CD8-positive, alpha-beta memory T cell (primary cell): ENCODE data around the gene KPNA2. TPM values are rescaled to one million over a fixed set of nuclear protein-coding genes. Genes with fewer than 3 reads are reported as not detected.
"Not testable (repeated sequence)": the region's sequence is repeated elsewhere in the genome, so short reads cannot be mapped to it uniquely, and the experiment has no call there.

Source experiments
- CTCF ChIA-PET: fragments of 350-600 bp; sonication (Branson Sonifier 250); formaldehyde crosslinking; loops from one replicate; lab custom pipeline; 2021; ENCODE audit warnings: antibody characterized with exemption; lab: Charles Lee
- POLR2A ChIA-PET: fragments of 350-600 bp; sonication (Branson Sonifier 250); formaldehyde crosslinking; loops from one replicate; lab custom pipeline; 2021; ENCODE audit warnings: antibody characterized with exemption; lab: Charles Lee
- DNase-seq, 5 donors: peaks; one replicate each; pipeline versions ENCODE4 v3.0.0 to v3.0.0-alpha.2; 2020 to 2022; ENCODE audit warnings: mixed read lengths in 1 of 5
- H3K27ac ChIP-seq: one replicate; pipeline ENCODE4 v1.7.0; 2013; ENCODE audit warnings: low read depth, mild to moderate bottlenecking, low read length, moderate library complexity
- H3K27me3 ChIP-seq: 2 replicates; pipeline ENCODE4 v1.7.0; 2013; ENCODE audit warnings: low read length, mild to moderate bottlenecking; ENCODE audit not compliant: insufficient read depth, poor library complexity, severe bottlenecking
- H3K36me3 ChIP-seq: 2 replicates; pipeline ENCODE4 v1.7.0; 2013; ENCODE audit warnings: mild to moderate bottlenecking, low read length, moderate library complexity; ENCODE audit not compliant: insufficient read depth
- H3K4me1 ChIP-seq: 2 replicates; pipeline ENCODE4 v1.7.0; 2013; ENCODE audit warnings: mild to moderate bottlenecking, low read length, moderate library complexity; ENCODE audit not compliant: insufficient read depth
- H3K4me3 ChIP-seq: 2 replicates; pipeline ENCODE4 v1.7.0; 2013; ENCODE audit warnings: mild to moderate bottlenecking, low read length
- H3K9me3 ChIP-seq: 2 replicates; pipeline ENCODE4 v1.7.0; 2013; ENCODE audit warnings: mild to moderate bottlenecking, low read length
- H3K27ac Mint-ChIP-seq, 8 donors: one replicate each; pipeline ENCODE4 v1.8.0; 2020 to 2021; ENCODE audit warnings: mixed read lengths in 8 of 8, mild to moderate bottlenecking in 6 of 8, inconsistent platforms in 3 of 8, moderate library complexity in 3 of 8
- H3K27me3 Mint-ChIP-seq, 2 donors: one replicate each; pipeline ENCODE4 v1.8.0; 2020 to 2021; ENCODE audit warnings: mixed read lengths in 2 of 2, mild to moderate bottlenecking in 1 of 2, moderate library complexity in 1 of 2
- H3K36me3 Mint-ChIP-seq, 3 donors: one replicate each; pipeline ENCODE4 v1.8.0; 2020 to 2021; ENCODE audit warnings: mixed read lengths in 3 of 3, inconsistent platforms in 1 of 3, mild to moderate bottlenecking in 1 of 3
- H3K4me1 Mint-ChIP-seq, 3 donors: one replicate each; pipeline ENCODE4 v1.8.0; 2020 to 2021; ENCODE audit warnings: mixed read lengths in 3 of 3, inconsistent platforms in 1 of 3, mild to moderate bottlenecking in 1 of 3
- H3K4me3 Mint-ChIP-seq, 7 donors: one replicate each; pipeline ENCODE4 v1.8.0; 2020 to 2021; ENCODE audit warnings: mixed read lengths in 7 of 7, mild to moderate bottlenecking in 6 of 7, moderate library complexity in 4 of 7, inconsistent platforms in 2 of 7
- H3K9me3 Mint-ChIP-seq, 5 donors: one replicate each; pipeline ENCODE4 v1.8.0; 2020 to 2022; ENCODE audit warnings: mixed read lengths in 5 of 5, mild to moderate bottlenecking in 3 of 5, moderate library complexity in 2 of 5, inconsistent platforms in 1 of 5
- polyA plus RNA-seq: library from polyadenylated mRNA; unstranded; fragments of 300-500 nt; fragmentation: Illumina TruSeq; gene quantifications from one replicate; pipeline ENCODE4 v1.2.3, GENCODE V29; 2021
- total RNA-seq, 2 experiments: library from RNA; stranded (reverse); gene quantifications; one replicate each; pipeline ENCODE4 v1.2.3, GENCODE V29; 2021

Gene KPNA2
- total and polyA plus RNA-seq, 3 experiments from 2014 or later, result 24.3 to 223 (median 213) TPM

DNA sequence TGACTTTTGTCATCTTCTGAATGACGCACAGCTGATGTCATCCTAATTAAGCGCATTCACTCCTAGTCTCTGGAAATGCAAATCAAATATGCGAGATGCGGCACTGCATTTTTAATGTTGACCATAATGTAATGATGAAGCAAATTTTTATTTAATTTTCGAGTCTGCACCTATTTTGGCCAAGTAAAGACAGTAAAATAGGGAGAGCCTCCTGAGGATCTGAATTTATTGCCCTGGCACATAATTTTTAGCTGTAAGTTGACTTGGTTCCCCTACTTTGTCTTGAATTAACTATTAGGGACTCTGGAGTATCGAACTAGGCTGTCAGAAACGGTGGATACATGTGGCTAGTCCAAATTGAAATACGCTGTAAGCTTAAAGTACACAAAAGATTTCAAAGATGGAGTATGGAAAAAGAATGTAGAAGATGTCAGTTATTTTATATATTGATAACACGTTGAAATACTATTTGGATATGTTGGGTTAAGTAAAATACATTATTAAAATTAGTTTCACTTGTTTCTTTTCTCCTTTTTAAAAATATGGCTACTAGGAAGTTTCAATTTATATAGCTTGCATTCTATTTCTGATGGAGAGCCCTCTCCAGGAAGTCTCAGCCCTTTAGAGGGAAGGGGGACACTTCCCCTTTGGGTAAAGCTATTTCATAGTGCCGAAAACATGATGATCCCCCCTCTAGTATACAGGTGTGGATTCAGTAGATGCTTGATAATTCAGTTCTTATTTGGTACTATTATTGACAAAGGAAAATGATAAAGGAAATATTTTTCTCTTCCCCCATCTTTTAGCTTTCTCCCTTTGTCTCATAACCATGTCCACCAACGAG is 991 bp downstream of the KPNA2 start:
- peaks cover 7% of the 10 kb centered on the region for H3K36me3 ChIP-seq
- peaks cover 10 to 19% (median 18%) of the 10 kb centered on the region in 3 donors for H3K4me1 Mint-ChIP-seq
- no peaks in the 10 kb centered on the region for H3K9me3 Mint-ChIP-seq
- H3K27ac ChIP-seq, result peak overlapping the region; percentile 89
- H3K4me1 ChIP-seq, result peaks cover 9% of the 10 kb centered on the region
- H3K27me3 ChIP-seq, result no peaks in the 10 kb centered on the region
- H3K27ac Mint-ChIP-seq, result peak overlapping the region; percentile 91 to 98 (median 94)
- POLR2A ChIA-PET, result interaction anchor here (0.6 kb wide), 1 partner anchor 49 kb away, joined by 3 read pairs; no protein-coding TSS in a partner anchor
- no peaks in the 10 kb centered on the region for H3K9me3 ChIP-seq
- H3K27me3 Mint-ChIP-seq, result peaks cover 0 to 5% of the 10 kb centered on the region in 2 donors
- CTCF ChIA-PET, result interaction anchor here (1.8 kb wide), 1 partner anchor 17 kb away, joined by 13 read pairs; no protein-coding TSS in a partner anchor
- DNase-seq, result no peak
- peak overlapping the region; percentile 88 to 97 (median 94) for H3K4me3 Mint-ChIP-seq
- peak overlapping the region; percentile 94 for H3K4me3 ChIP-seq
- H3K36me3 Mint-ChIP-seq, result peaks cover 0 to 34% (median 3%) of the 10 kb centered on the region in 3 donors

DNA sequence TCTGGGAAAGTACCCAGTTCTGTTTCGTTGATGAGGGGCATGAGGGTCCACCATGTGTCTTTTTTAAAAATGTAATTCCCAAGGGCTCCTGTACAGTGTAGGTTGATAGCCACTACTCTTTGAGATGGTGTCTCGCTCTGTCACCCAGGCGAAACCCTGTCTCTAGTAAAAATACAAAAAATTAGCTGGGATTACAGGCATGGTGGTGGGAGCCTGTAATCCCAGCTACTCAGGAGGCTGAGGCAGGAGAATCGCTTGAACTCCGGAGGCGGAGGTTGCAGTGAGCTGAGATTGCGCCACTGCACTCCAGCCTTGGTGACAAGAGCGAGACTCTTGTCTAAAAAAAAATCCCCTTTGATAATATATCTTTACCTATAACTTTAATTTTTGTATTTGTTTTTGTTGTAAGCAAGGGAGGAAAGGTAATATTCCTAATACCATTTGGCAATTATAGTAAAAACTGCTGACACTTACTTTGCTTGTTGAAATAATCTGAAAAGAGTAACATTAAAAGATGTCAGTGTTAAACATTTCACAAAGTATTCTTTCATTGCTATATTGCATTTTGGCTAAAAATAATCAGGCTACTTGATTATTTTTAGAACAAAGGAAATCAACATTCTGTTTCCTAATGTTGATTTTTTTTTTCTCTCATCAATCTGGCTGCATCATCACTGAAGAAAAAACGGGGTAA is 11.8 kb downstream of the KPNA2 start:
- ChIA-PET CTCF (no interaction called here), POLR2A (no interaction called here)
- H3K4me1 ChIP-seq, result no peaks in the 10 kb centered on the region
- H3K27ac ChIP-seq, result no peak overlapping the region
- Mint-ChIP-seq H3K9me3 (no peaks in the 10 kb centered on the region), H3K27me3 (no peaks in the 10 kb centered on the region), H3K4me1 (no peaks in the 10 kb centered on the region), H3K36me3 (peaks cover 11 to 46% (median 22%) of the 10 kb centered on the region in 3 donors), H3K27ac (no peak overlapping the region), H3K4me3 (no peak overlapping the region)
- H3K36me3 ChIP-seq, result peaks cover 15% of the 10 kb centered on the region
- H3K4me3 ChIP-seq, result no peak overlapping the region
- no peak for DNase-seq
- no peaks in the 10 kb centered on the region for H3K9me3 ChIP-seq
- H3K27me3 ChIP-seq, result no peaks in the 10 kb centered on the region

DNA sequence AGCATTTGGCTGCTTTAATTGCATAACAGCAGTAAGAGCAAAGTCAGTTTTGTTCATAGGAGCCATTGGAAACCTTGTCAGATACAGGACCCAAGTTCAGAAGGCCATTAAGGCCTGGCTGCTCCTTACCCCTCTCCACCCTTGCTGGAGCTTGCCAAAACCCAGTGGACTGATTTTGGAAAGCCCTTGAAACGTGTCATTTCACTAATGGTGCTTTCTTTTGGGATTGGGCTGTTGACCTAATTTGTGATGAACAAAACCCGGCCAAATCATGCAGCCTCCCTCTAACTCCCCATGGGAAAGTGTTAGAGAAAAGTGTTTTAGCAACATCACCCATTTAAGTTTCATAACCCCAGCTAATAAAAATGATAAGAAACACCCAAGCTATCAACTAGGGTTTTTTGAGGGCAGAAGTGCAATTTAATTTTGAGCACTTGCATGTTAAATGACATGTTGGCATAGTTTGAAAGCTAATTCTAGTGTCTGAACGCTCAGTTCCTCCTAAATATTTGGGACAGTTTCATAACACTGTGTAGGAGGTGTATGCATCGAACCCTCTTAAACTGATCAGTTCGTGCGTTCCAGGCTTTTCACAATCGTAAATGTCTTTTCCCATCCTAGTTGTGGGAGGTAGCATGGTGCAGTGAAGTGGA is 12.5 kb downstream of the KPNA2 start:
- H3K4me3 ChIP-seq, H3K4me1 Mint-ChIP-seq, H3K27ac ChIP-seq, H3K27me3 Mint-ChIP-seq, DNase-seq, POLR2A ChIA-PET, H3K9me3 Mint-ChIP-seq, H3K4me3 Mint-ChIP-seq, H3K4me1 ChIP-seq, H3K27me3 ChIP-seq, H3K9me3 ChIP-seq, CTCF ChIA-PET: not testable (repeated sequence)
- peaks cover 11 to 40% (median 19%) of the 10 kb centered on the region in 3 donors for H3K36me3 Mint-ChIP-seq
- peak overlapping the region in 1 of 8 donors; percentile 65 for H3K27ac Mint-ChIP-seq
- peaks cover 13% of the 10 kb centered on the region for H3K36me3 ChIP-seq

DNA sequence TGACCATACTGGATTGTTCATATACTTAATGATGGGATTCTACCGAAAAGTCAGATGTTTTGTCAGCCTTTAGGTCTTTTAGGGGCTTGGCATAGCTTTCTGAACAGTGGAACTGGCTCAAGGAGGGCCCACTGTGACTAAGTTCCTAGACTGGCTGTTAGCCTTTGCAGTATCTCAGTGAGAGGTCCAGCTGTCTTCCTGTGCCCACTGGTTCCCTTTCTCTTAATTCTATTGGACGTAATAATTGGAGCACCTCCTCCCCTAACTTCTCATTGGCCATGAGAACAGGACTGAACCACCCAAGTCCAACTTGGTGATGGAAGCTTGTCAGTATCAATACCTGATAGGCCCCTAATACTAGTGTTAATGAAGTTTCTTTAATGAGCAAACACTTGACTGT is 13.5 kb downstream of the KPNA2 start:
- Histone ChIP-seq H3K27me3 (no peaks in the 10 kb centered on the region), H3K27ac (no peak overlapping the region), H3K4me1 (no peaks in the 10 kb centered on the region), H3K36me3 (peaks cover 13% of the 10 kb centered on the region), H3K4me3 (no peak overlapping the region), H3K9me3 (no peaks in the 10 kb centered on the region)
- Mint-ChIP-seq H3K9me3 (no peaks in the 10 kb centered on the region), H3K4me3 (no peak overlapping the region), H3K4me1 (no peaks in the 10 kb centered on the region), H3K27me3 (no peaks in the 10 kb centered on the region), H3K27ac (no peak overlapping the region), H3K36me3 (peaks cover 8 to 30% (median 12%) of the 10 kb centered on the region in 3 donors)
- DNase-seq, result no peak
- CTCF ChIA-PET, result no interaction called here
- POLR2A ChIA-PET, result no interaction called here

DNA sequence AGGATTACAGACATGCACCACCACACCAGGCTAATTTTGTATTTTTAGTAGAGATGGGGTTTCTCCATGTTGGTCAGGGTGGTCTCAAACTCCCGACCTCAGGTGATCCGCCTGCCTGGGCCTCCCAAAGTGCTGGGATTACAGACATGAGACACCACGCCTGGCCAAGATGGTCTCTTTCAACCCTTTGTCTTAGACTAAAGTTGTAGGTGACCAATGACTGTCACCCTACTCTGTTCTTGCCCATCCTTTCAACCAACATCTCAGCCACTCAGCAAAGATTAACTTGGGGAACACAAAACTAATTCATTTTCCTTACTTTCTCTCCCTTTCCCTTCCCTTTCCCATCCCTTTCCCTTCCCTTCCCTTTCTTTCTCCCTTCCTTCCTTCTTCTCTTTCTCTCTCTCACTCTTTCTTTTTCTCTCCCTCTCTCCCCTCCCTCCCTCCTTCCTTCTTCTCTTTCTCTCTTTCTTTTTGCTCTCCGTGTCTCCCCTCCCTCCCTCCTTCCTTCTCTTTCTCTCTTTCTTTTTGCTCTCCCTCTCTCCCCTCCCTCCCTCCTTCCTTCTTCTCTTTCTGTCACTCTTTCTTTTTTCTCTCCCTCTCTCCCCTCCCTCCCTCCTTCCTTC is 14.4 kb downstream of the KPNA2 start:
- H3K9me3 ChIP-seq, H3K9me3 Mint-ChIP-seq, H3K27me3 Mint-ChIP-seq, H3K4me1 ChIP-seq, H3K36me3 ChIP-seq, H3K4me1 Mint-ChIP-seq, H3K4me3 Mint-ChIP-seq, H3K4me3 ChIP-seq, POLR2A ChIA-PET, H3K27me3 ChIP-seq, CTCF ChIA-PET, H3K27ac ChIP-seq: not testable (repeated sequence)
- Mint-ChIP-seq H3K27ac (peak overlapping the region in 1 of 8 donors; percentile 30), H3K36me3 (peaks cover 8 to 21% (median 8%) of the 10 kb centered on the region in 3 donors)
- DNase-seq, result peak in 1 of 5 donors; percentile 4

DNA sequence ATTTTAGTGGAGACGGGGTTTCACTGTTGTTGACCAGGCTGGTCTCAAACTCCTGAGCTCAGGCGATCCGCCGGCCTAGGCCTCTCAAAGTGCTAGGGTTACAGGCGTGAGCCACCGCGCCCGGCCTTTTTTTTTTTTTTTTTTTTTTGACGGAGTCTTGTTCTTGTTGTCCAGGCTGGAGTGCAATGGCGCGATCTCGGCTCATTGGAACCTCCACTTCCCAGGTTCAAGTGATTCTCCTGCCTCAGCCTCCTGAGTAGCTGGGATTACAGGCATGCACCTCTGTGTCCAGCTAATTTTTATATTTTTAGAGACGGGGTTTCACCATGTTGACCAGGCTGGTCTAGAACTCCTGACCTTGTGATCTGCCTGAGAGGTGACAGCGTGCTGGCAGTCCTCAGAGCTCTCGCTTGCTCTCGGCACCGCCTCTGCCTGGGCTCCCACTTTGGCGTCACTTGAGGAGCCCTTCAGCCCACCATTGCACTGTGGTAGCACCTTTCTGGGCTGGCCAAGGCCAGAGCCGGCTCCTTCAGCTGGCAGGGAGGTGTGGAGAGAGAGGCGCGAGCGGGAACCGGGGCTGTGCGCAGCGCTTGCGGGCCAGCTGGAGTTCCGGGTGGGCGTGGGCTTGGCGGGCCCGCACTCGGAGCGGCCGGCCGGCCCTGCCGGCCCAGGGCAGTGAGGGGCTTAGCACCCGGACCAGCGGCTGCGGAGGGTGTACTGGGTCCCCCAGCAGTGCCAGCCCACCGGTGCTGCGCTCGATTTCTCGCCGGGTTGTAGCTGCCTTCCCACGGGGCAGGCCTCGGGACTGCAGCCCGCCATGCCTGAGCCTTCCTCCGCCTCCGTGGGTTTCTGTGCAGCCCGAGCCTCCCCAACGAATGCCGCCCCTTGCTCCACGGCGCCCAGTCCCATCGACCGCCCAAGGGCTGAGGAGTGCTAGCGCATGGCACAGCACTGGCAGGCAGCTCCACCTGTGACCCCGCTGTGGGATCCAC is 16.1 kb downstream of the KPNA2 start:
- POLR2A ChIA-PET, H3K27ac ChIP-seq, H3K9me3 ChIP-seq, H3K27me3 ChIP-seq, H3K36me3 ChIP-seq, H3K4me1 Mint-ChIP-seq, H3K27ac Mint-ChIP-seq, H3K27me3 Mint-ChIP-seq, H3K4me1 ChIP-seq, H3K4me3 Mint-ChIP-seq, H3K36me3 Mint-ChIP-seq, CTCF ChIA-PET, H3K4me3 ChIP-seq, H3K9me3 Mint-ChIP-seq: not testable (repeated sequence)
- peak in 1 of 5 donors; percentile 41 for DNase-seq

DNA sequence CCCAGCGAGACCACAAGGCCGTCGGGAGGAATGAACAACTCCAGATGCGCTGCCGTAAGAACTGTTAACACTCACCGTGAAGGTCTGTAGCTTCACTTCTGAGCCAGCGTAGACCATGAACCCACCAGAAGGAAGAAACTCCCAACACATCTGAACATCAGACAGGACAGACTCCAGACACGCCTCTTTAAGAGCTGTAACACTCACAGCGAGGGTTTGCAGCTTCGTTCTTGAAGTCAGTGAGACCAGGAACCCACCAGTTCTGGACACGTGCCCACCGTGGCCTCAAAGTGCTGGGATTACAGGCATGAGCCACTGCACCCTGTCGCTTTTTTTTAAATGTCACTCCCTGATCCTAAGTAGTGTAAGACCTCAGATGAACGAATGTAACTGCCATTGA is 17.3 kb downstream of the KPNA2 start:
- Mint-ChIP-seq H3K27ac (no peak overlapping the region), H3K4me1 (peaks cover 5 to 7% (median 6%) of the 10 kb centered on the region in 3 donors), H3K27me3 (no peaks in the 10 kb centered on the region), H3K9me3 (no peaks in the 10 kb centered on the region), H3K4me3 (no peak overlapping the region), H3K36me3 (no peaks in the 10 kb centered on the region)
- H3K27ac ChIP-seq, result no peak overlapping the region
- H3K9me3 ChIP-seq, result no peaks in the 10 kb centered on the region
- POLR2A ChIA-PET, result no interaction called here
- no peak for DNase-seq
- CTCF ChIA-PET, result no interaction called here
- no peaks in the 10 kb centered on the region for H3K27me3 ChIP-seq
- H3K4me3 ChIP-seq, result no peak overlapping the region
- no peaks in the 10 kb centered on the region for H3K36me3 ChIP-seq
- H3K4me1 ChIP-seq, result no peaks in the 10 kb centered on the region
